HL-60/S4 treated with retinoic acid at 250 ng/mL for 4 days and 3 days (cell line): ENCODE data around the gene NCOA1.

ENCODE experiments used
- in situ Hi-C: fragments of 300-500 bp; cut with MboI; formaldehyde crosslinking; loops from 2 replicates; pipeline ENCODE4 v1.7.0; 2022; ENCODE audit warnings: low sequenced_read_pairs

The NCOA1 gene

DNA sequence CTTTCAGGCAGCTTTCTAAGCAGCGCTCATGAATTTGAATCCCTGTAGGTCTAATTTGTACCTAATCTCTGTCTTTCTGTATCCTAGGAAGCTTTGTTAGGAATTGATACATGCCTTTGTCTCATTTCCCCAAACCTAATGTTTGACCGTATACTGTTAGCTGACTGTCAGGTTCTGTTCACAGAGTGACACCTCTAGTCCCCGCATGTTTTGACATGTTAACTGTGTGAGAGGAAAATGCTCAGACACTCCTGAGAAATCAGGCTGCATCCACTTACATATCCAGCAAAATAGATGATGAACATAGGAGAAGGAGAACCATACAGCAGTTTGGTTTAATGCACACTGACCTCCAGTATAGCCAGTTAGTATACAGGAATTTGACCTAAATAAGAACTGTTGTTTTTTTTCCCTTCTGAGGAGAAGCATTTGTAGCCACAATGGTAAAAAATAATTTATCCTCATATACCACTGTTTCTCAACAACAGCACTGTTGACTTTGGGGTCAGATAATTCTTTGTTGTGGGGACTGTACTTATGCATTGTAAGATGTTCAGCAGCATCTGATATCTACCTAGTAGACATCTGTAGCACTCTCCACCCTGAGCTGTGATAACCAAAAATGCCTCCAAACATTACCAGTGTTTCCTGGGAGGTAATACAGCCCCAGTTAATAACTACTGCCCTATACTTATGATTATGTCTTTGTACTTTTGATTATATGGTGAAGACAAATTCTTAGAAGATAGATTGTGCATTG, 130.9 kb downstream of the NCOA1 start:
- in situ Hi-C loops: no loop called here

DNA sequence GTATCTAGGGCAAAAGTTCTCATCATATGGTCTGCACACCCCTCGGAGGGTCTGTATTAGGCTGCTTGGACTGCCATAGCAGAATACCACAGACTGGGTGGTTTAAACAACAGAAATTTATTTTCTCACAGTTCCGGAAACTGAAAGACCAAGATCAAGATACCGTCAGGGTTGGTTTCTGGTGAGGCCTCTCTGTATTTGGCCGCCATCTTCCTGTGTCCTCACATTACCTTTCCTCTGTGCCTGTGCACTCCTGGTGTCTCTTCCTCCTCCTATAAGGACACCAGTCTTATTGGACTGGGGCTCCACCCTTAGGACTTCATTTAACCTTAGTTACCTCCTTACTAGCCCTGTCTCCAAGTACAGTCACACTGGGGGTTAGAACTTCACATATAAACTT, 132.5 kb downstream of the NCOA1 start:
- in situ Hi-C loops: no loop called here

DNA sequence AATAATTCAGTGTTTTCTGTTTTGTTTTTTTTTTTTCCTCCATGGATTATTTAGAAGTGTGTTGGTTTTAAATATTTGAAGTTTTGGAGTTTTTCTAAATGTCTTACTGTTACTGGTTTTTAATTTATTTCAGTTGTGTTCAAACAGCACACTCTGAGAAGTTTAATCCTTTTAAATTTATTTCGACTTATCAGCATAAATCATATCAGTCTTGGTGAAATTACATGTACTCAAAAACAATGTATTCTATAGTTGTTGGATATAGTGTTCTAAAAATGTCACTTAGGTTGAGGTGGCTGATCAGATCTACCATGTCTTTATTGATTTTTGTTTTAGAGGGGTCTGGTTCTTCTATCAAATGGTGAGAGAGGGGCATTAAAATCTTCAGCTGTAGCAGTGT, 134.7 kb downstream of the NCOA1 start:
- in situ Hi-C loops: no loop called here

DNA sequence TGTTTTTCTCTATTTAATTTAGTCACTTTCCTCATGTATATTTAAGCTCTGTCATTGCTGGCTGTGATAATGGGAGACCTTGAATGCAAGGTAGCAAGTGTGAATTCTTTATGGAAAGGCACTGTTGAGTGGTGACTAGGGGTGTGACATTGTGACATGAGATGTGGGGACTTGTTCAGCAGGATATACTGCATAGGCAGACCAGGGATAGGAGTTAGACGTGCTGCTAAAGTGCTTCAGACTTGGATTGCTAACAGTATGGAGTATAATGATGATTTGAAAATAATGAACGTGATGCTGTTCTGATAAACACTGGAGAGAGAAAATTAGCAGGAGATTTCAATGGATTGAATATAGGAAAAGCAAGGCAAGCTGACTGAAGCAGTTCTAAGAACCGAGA, 135.1 kb downstream of the NCOA1 start:
- in situ Hi-C loops: no loop called here

DNA sequence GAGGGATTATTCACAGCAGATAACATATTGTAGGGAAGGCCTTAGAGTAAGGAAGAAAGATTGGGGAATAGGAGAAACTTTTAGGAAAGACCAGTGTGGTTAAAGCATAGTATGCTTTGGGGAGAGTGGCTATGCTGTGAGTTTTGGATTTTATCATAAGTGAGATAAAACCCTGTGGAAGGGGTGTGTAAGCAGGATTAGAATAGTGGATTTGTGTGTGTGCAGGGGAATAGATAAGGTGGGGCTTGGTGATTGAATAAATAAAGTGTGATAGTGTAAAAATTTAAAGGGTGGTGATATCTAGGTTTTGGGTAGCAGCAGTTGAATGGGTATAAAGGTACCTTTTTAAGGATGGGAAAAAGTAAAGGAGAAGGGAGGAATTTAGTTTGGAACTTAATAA, 137.7 kb downstream of the NCOA1 start:
- in situ Hi-C loops: no loop called here

DNA sequence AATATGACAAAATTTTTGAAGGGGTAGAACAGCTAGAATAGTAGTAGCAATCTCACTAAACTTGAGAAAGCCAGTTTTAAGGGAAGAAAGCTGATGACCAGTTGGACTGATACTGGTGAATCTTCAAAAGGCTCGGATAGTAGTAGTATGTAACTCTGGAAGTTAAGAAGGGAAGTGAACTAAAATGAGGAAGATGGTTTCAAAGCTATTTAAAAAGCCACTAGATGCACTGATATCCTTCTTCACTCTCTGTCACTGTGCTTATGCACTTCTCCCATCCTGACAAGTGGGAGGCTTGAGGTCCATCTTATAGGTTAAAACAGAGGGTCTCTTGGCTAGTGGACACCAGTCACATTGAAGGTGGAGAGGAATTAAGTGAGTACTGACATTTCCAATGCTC, 141.1 kb downstream of the NCOA1 start:
- in situ Hi-C loops: no loop called here

DNA sequence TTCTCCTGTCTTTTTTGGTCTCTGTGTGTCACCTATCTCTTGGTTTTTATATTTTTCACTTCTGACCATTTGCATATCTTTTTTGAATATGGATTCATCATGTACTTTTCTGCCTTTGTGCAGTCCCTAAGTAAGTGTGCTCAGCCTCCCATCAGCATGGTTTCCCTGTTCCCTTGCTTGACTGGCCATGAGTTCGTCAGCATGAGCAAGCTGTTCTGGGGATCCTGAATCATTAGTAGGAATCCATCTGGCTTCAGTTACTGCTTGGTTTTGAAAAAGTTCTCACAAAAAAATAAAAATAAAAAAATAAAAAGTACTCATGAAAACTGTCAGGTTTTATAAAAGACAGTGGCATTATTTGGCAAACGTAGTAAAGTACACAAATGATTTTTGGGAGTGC, 144.1 kb downstream of the NCOA1 start:
- in situ Hi-C loops: no loop called here

DNA sequence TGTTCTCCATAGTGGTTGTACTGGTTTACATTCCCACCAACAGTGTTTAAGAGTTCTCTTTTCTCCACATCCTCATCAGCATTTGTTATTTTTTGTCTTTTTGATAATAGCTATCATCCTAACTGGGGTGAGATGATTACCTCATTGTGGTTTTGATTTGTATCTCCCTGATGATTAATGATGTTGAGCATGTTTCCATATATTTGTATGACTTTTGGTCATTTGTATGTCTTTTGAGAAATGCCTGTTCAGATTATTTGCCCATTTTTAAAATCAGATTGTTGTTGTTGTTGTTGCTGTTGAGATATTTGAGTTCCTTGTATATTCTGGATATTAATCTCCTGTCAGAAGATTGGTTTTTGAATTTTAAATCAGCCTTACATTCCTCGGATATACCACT, 147.5 kb downstream of the NCOA1 start:
- in situ Hi-C loops: no loop called here

DNA sequence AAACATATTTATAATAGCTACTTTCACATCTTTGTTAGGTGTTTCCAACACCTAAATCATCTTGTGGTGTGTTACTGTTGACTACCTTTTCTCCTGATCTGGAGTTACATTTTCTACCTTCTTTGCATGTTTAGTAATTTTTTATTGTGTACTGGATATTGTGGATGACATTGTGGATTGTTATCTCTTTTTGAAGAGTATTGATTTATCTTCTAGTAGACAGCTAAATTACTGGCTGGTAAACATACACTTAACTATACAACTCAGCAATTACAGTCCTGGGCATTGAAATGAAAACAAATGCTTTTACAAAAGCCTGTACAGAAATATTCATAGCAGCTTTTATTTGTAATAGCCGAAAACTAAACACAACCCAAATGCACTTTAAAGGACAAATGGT, 151.3 kb downstream of the NCOA1 start:
- in situ Hi-C loops: no loop called here

DNA sequence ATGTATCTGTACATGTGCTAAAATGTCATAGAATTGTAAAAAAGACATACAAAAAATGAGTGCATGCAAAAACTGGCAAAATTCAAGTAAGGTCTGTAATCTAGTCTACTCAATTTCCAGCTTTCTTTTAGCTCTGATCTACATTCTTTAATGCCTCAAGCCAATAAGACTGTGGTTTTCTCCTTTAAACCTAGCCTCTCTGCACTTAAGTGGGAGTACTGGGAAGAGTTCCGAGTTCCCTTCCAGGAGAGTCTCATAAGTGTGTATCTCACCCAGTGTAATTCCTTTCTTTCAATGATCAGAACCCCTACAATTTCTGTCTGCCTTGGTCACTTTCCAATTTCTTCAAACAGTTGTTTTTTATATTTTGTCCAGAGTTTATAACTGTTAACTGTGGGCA, 152.0 kb downstream of the NCOA1 start:
- in situ Hi-C loops: no loop called here

DNA sequence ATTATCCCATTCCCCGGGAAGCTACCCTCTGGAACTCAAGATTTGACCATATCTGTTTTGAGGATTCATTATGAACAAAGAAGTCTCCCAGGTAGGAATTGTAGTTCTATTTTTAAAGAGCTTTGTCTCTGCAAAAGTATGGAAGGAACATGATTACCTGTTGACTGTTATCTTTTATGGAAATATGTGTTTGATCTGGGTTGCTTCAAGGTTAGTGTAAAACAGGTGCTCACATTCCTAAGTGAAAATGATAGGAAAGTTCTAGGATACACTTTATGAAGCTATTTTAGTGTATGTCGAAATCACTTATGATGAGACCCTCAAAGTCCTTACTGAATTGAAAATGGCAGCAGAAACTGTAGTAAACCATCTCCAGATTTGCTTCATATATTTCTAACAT, 153.0 kb downstream of the NCOA1 start:
- in situ Hi-C loops: no loop called here

DNA sequence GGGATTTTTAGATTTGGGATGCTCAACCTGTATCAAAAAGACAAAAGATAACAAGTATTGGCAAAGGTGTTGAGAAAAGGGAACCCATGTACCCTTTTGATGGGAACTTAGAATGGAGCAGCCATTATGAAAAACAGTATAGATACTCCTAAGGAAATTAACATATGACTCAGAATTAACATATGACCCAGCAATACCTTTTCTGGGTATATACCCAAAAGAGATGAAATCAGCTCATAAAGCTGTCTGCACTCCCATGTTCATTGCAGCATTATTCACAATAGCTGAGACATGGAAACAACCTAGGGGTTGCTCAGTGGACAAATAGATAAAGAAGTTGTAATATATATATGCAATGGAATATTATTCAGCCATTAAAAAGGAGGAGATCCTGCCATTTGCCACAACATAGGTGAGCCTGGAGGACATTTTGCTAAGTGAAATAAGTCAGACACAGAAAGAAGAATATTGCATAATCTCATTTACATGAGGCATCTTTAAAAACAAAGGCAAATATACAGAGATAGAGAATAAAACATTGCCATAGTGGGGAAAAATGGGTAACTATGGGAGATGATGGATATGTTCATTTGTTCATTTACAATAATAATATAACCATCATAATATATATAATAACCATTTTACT, 160.1 kb downstream of the NCOA1 start:
- in situ Hi-C loops: no loop called here

DNA sequence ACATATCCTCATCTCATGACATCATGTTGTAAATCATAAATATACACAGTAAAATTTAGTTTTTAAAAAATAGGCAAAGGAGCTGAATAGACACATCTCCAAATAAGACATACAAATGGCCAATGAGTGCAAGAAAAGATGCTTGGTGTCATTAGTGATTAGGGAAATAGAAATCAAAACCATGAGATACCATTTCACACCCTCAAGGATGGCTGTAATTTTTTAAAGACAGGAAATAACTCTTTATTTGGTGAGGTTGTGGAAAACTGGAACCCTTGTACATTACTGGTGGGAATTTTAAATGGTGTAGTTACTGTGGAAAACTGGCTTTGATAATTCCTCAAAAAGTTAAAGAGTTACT, 160.6 kb downstream of the NCOA1 start:
- in situ Hi-C loops: no loop called here

DNA sequence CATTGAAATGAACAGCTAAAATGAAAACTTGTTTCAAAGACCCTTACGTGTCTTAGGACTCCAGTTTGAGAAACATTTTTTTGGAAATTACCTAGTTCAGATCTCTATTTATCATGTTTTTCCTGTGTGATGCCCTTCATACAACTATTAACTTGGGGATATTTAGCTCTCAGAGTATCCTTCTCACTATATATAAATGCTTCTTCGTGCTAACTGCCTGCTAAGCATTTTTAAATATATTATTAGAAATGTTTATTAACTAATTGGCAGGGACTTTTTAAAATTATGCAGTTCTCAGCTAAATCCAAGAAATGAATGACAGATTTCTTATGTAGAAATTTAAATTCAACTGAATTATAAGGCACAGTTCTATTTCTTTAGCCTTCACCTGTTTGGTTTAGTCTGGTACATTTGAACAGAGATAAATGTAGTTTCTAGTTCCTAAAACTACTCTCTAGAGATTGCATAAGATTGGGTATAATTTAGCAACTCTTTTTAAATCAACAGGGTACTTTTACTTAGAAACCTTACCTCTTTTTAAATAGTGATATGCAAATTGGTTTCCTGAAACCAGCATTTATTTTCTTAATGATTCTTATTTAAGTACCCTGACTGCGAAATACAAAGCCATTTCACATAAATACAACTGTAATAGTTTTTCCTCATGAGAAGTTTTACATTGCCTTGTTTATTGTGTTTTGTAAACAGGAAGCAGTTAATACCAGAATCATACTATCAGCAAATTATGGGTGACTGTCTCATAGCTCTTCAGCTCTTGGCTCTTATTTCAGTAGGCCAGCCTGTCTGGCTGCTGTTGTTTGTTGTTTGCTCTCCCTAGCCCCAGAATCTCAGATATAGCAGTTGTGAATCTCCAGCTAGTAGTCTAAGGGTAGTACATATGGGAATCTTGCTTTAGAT, 161.5 kb downstream of the NCOA1 start:
- in situ Hi-C loops: no loop called here

DNA sequence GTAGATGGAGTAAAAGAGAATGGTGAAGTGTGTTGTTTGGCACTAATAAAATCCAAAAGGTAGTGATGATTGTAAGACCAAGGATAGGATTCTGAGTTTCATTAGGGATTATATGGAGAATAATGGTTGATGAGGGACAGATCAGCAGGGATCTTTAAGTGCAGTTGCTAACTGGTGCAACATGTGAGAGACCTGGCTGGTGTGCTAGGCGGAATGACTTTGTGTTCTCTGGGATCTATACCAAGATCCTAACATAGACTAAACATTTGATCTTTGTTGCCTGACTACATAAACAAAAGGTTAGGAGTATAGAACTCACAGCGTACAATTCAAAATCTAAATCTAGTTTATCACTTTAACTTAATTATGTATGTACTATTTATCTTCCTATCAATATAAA, 166.8 kb downstream of the NCOA1 start:
- in situ Hi-C loops: no loop called here

DNA sequence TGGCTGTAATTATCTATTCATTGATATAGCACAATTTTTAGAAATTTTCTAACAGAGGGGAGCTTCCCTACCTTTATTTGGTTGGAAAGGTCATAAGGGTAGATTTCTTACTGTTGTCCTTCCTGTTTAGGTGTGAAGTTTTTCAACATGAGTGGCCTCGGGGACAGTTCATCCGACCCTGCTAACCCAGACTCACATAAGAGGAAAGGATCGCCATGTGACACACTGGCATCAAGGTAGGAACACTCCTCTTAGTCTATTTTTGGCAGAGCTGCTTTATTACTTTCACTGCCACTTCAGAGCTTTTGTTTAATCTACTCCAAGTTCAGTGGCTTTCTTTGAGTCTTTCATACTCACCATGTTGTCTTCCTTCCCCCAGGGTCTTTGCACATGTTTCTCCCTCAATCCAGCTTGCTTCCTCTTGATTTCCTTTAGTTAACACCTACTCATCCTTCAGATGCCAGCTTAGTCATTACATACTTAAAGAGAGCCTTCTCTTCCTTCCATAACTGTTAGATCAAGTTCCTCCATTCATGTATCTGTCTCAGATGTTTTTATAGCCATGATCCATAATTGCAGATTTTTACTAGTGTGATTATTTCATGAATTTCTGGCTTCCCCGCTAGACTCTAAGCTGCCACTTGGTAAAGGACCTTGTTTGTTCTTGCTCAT, 167.6 kb downstream of the NCOA1 start:
- in situ Hi-C loops: no loop called here

DNA sequence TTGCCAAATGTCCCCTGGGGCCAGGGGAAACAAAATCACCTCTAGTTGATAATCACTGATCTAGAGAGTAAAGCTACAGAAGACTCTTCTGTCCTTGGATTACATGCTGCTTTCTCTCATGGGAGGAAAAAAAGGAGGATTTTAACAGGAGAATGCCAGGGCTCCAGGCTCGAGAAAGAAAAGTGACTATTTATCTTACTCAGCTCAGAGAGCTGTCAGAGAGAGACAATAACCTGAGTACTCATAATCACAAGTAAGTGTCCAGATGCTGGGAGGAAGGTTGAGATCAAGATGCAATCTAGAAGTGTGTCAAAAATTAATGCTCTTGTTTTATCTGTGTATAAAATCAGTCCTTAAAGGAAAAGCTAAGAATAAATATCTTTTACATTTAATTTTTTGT, 168.8 kb downstream of the NCOA1 start:
- in situ Hi-C loops: no loop called here

DNA sequence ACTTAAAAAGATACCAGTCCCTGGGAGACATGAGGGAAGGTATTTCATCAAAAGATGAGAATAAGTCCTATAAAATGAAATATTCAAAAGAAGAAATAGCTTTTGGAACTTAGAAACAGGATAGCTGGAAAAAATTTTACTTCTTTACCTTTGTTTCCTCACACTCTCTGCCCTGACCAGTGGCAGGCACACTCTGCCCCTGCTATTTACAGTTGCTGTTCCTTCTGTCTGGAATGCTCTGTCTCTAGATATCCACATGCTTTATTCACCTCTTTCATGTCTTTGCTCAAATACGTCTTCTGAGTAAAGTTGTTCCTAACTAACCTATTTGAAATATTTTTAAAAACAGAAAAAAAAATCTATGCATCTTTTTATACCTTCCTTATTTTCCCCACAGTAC, 176.5 kb downstream of the NCOA1 start:
- in situ Hi-C loops: no loop called here

DNA sequence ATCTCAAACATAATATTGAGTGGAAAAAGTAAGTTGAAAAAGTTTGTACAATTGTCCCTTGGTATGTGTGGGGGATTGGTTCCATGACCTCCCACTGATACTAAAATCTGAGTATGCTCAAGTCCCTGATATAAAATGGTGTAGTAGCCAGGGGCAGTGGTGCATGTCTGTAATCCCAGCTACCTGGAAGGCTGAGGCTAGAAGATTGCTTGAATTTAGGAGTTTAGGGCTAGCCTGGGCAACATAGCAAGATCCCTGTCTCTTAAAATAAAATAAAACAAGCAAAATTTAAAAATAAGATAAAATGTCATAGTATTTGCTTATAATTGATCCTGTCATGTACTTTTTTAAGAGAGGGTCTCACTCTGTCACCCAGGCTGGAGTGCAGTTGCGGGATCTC, 180.2 kb downstream of the NCOA1 start:
- in situ Hi-C loops: no loop called here

DNA sequence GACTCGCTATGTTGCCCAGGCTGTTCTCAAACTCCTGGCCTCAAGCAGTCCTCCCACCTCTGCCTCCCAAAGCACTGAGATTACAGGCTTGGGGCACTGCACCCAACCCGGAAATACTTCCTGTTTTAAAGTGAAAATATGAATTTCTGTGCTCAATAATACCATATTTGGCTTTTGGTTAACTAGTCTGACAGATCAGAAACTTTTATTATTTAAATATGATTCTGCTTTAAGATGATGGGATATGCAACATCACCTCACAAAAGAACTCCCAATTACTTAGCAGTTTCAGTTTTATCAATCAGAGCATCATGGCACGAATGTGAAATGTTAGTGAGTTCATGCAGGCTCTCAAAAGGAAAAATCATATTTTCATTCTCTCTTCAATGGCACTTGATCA, 181.5 kb downstream of the NCOA1 start:
- in situ Hi-C loops: no loop called here

DNA sequence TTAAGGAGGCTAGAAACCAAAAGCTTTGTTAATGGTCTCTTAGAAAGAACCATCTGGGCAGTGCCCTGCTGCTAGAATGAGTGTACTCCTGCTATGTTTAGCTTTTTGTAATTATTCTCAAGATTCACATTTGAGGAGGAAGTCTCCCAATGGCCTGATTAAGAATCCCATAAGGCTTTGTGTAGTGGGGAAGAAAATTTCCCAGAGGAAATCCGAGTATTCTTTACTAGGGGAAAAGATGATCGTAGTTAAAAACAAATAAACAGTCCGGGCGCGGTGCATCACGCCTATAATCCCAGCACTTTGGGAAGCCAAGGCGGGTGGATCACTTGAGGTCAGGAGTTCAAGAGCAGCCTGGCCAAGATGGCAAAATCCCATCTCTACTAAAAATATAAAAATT, 184.3 kb downstream of the NCOA1 start:
- in situ Hi-C loops: no loop called here
